Activated T-cell treated with anti-CD3 and anti-CD28 coated beads for 1 hour (primary cell): Measurements from ENCODE around the gene GNAS-AS1.

Experiments used
- DNase-seq: peaks from one replicate; pipeline ENCODE4 v3.0.0-alpha.2; 2020; ENCODE audit warnings: low read depth

The GNAS-AS1 gene

GRCh38 chr20:58808271-58809046, 42.2 kb downstream of the GNAS-AS1 start:
- no peak for DNase-seq

DNA sequence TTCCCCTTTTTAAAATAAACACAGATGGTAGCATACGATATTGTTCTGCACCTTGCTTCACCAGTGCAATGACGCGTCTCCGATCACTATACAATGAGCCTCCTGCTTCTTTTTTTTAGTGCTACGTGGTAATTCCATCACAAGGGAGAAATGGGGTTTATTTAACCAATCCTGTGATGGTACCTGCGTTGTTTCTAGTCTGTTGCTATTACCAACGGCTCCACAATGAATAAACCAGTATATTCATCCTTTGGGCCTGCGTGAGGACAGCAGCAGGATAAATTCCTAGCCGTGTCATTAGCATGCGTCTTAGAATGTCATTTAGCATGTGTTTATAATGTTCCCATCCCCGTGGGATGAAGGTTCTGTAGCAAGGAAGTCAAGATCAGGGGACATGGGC, 42.9 kb downstream of the GNAS-AS1 start:
- no peak for DNase-seq

GRCh38 chr20:58803533-58803932, 47.2 kb downstream of the GNAS-AS1 start:
- DNase-seq: no peak

DNA sequence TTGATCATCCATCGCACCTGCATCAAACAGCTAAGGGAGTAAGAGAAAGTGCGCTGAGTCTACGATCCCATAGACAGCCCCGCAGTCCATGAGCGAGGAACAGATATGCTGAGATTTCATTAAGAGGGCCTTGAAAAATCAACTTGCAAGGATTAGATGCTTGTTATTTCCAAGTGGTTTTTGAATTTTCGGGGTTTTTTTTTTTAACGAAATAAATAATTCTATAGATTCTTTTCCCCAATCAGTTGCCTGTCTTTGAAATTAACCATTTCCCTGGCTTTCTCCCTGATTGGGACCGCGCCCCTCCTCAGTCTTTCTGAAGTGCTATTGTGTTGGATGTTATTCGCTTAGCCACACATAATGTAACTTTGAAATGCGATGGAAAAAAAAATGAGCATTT, 48.6 kb downstream of the GNAS-AS1 start:
- no peak for DNase-seq

DNA sequence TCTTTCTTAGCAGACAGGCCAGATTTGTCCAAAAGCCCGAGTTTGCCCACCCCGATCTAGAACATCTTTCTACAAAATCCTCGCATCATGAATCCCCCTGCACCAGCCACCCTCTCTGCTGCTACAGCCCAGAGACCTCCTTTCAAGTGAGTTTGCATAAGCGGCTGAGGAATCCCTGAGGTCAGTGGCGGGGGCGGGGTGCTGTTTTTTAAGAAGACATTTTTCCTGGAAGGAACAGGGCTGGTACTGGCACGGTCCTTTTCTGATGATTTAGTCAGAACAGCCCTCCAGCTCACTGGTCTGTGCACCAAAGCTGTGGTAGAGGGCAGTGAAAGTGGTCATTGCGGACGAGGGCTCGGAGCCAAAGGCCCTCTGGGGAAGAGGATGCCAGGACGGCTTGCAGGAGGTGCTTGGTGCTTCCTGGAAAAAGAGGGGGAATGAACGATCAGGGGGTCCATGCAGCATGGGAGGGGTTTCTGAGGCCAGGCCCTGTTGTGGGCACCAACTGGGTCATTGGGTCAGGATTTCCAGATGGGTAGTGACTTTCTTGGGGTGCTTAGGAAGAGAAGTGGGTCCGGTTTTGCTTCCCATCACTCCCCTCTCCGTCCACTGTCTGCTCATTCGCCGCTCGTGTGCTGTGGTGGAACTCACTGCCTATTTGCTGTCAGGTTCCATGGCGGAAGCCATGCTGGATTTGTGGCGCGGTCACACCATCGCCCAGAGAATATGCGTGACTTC, 50.4 kb downstream of the GNAS-AS1 start:
- DNase-seq: no peak

DNA sequence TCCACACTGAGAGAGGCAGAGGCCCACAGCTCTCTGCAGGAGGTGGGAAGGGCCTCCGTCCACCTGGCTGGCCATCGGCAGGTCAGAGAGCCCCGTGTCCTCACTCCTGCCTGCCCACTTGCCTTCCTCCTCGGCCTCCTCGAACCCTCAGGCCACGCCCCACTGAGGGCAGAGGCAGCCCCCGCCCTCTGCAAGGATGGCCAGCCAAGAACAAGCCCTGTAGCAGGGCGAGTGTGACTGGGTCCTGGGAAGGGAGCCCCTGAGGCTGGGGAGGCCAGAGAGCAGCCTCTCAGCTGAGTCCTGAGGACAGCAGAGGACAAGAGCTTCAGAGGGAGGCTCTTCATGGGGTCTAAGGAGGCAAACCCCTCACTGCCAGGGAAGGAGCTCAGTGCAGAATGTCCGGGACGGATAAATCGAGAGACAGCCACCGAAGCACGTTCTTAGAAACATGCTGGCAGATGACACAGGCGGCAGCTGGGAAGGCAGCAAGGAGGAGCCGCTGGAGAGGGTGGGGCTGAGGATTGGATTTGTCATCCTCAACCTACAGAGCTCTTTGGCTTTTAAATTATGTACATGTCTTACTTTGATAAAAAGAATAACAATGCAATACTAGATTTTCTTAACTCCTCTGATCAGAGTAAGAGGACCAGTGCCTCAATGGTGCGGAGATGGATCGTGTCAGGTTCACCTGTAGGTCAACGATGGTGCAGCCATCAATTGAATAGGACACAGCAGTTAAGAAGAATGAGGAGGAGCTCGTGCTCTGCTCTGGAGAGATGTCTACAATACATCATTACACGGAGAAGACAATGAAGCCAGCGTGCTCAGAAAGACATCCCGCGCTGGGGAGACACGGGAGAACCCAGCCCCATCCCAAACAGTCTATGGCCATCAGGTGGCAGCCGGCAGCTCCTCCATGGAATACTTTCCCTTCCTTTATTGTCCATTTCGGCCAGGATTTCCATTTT, 53.0 kb downstream of the GNAS-AS1 start:
- no peak for DNase-seq

GRCh38 chr20:58795923-58796245, 54.8 kb downstream of the GNAS-AS1 start:
- DNase-seq: no peak

DNA sequence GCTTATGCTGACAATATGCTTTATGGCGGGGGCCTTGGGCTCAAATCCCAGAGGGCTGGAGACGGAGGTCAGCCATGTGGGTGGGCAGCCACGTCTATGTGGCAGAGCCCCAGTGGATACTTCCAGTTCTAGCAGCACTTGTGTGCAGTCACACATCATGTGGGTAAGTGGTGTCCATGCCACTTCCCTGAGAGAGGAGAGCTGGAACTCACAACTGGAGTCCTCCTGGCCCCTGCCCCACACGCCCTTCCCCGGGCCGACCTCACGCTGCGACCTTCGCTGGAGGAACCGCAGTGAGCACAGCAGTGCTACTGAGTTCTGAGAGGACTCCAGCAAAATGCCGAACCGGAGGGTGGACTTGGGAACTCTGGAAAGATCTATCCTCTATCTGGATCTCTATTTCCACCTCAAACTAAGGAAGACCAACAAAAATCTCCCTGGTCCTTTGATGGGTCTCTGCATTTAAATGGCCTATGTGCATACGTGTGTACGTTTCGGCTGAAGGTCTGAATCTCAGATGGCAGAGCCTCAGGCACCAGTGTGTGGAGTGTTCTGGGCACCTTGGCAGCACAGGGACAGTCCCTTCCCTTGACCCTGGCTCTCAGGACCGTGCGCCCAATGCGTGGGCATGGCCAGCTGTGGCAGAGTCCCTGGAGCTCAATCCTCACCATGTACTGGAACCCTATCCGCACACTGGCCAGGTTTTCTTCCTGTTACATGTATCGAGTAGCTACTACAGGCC, 55.4 kb downstream of the GNAS-AS1 start:
- DNase-seq: no peak

DNA sequence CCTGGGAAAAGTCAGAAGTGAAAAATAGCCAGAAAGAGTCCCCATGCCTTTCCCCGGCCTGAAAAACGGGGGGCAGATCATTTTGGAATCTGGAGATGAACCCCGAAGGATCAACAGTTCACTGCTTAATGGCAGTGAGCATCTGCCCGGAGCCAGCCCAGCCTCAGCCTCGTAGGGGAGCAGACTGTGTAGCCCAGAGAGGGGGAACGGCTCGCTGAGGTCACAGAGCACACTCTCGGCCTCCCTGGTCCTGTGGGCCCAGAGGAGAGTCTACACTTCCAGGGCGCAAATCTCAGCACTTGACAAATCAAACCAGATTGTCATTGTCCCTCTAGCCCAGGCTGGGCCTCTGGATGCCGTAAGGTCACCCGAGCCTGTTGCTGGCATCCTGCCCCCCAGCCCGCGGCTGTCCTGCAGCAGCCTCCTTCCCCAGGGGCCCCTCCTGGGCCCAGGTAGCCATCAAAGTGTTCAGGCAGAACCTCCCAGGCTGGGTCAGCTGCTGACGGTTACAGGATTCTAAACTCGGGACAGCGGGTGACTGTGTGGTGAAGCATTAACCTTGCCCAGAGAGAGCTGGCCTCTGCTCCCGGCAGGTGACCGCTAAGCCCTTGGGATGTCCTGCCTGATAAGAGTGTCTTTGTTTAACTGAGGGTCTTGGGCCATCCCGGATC, 56.1 kb downstream of the GNAS-AS1 start:
- DNase-seq: no peak

- no peak for DNase-seq
Measured at GRCh38 chr20:58793512-58794420, 56.9 kb downstream of the GNAS-AS1 start.

DNA sequence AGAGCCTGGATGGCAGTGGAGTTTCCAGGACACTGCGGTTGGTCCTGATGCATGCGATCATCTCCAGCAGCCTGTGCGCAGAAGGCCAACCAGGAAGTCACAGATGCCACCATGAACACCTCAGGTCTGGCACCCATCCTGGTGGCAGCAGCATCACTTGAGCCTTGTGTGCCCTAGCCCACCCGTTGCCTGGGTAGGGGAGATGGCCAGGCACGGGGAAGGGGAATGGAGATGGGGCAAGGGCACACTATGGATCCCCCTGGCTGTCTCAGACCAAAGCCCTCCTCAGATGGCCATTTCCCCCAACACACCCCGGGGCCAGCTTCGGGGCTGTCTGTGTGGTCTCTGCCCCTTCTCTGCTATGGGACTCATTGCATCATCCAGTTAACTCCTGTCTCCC, 58.3 kb downstream of the GNAS-AS1 start:
- no peak for DNase-seq

DNA sequence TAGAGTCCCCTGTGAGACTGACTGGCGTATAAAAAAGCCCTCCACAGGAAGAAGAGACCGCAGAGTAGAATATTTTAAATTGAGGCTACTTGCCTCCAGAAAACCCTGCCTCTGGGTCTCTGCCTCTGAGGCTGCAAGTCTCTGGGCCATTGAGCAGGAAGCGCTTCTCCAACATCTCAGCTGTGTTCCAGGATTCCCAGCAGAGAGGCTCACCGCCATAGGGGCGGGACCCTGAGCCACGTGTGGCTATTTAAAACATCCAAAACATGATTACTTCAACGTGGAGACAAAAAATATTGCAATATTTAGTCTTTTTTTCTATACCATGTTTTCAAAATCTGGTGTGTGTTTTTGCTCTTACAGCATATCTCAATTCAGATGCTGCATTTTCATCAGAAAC, 59.4 kb downstream of the GNAS-AS1 start:
- no peak for DNase-seq

DNA sequence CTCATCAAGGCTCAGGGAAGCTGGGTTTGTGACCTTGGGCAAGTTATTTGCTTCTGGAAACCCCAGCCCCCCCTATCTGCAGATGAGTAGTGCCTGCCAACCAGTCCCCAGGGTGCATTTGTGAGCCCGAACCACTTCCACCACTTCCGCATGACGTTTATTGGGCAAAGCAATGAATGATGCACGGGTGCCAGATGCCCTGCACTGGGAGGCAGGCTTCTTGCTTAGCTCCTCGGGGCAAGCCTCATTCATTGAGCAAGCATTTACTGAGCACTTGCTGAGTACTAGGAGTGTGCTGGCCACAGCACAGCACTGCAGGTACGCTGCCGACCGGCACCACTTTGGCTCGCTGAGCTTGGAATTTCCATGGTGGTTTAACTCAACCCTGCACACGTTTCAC, 60.2 kb downstream of the GNAS-AS1 start:
- no peak for DNase-seq

GRCh38 chr20:58788896-58789544, 61.7 kb downstream of the GNAS-AS1 start:
- DNase-seq: no peak

GRCh38 chr20:58787211-58788005, 63.3 kb downstream of the GNAS-AS1 start:
- no peak for DNase-seq

- no peak for DNase-seq
Measured at GRCh38 chr20:58784321-58785074, 66.2 kb downstream of the GNAS-AS1 start.

DNA sequence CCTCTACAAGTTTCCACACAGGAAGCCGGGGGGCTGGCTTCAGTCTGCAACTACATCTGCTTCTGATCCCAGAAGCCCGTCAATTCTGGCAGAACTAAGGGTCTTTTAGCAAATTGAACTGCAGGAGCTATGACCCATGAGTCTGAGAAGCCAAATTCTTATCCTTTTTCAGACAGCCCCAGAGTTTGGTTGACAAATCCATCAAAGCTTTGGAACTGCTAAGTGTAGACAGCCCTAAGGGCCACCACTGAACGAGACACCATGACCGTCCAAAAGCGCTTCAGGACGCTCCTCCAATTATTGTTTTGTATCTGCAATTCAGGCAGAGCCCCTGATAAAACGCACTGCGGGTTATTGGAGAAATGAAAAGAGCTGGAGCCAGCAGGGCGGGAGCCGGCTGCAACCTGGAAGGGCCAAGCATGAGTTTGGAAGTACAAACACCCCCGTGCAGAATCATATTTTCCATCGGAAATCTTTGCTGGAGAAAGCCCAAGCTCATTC, 67.1 kb downstream of the GNAS-AS1 start:
- DNase-seq: no peak

- no peak for DNase-seq
Measured at GRCh38 chr20:58781138-58781537, 69.6 kb downstream of the GNAS-AS1 start.
